HG03108 (cell line): ENCODE results near the gene IQCE.
"Not testable (repeated sequence)": the region's sequence is repeated elsewhere in the genome, so short reads cannot be mapped to it uniquely, and the experiment has no call there.

Source experiments
- ATAC-seq: cut with Tn5 transposase; IDR thresholded peaks from one replicate; pipeline ENCODE4 v1.9.1; 2021; ENCODE audit warnings: moderate library complexity; ENCODE audit not compliant: unreplicated experiment

Gene IQCE

GRCh38 chr7:2532199-2532772, 26.5 kb upstream of the IQCE start:
- ATAC-seq, result not testable (repeated sequence)

- not testable (repeated sequence) for ATAC-seq
Observed at GRCh38 chr7:2532816-2533215, 26.0 kb upstream of the IQCE start.

GRCh38 chr7:2533566-2533965, 25.2 kb upstream of the IQCE start:
- ATAC-seq, result not testable (repeated sequence)

GRCh38 chr7:2534214-2534613, 24.6 kb upstream of the IQCE start:
- not testable (repeated sequence) for ATAC-seq

- ATAC-seq, result not testable (repeated sequence)
Observed at GRCh38 chr7:2535872-2536627, 22.7 kb upstream of the IQCE start.

- no peak for ATAC-seq
Observed at GRCh38 chr7:2537981-2538851, 20.6 kb upstream of the IQCE start.

GRCh38 chr7:2539031-2539911, 19.5 kb upstream of the IQCE start:
- no peak for ATAC-seq

- ATAC-seq, result no peak
Observed at GRCh38 chr7:2540133-2540532, 18.6 kb upstream of the IQCE start.

- ATAC-seq, result no peak
Observed at GRCh38 chr7:2540641-2541051, 18.1 kb upstream of the IQCE start.

GRCh38 chr7:2541291-2542010, 17.3 kb upstream of the IQCE start:
- no peak for ATAC-seq

- no peak for ATAC-seq
Observed at GRCh38 chr7:2542011-2542915, 16.5 kb upstream of the IQCE start.

- ATAC-seq, result no peak
Observed at GRCh38 chr7:2542916-2543871, 15.6 kb upstream of the IQCE start.

GRCh38 chr7:2544541-2545188, 14.1 kb upstream of the IQCE start:
- no peak for ATAC-seq

GRCh38 chr7:2545746-2546425, 12.9 kb upstream of the IQCE start:
- ATAC-seq, result no peak

- no peak for ATAC-seq
Observed at GRCh38 chr7:2546776-2547586, 11.8 kb upstream of the IQCE start.

- no peak for ATAC-seq
Observed at GRCh38 chr7:2551418-2551817, 7.4 kb upstream of the IQCE start.
